Suppressor macrophage treated with lipopolysaccharide for 1 hour (primary cell): ENCODE measurements around the gene TYW1B.
"Not testable (repeated sequence)": the region's sequence is repeated elsewhere in the genome, so short reads cannot be mapped to it uniquely, and the experiment has no call there.

Source experiments
- DNase-seq, 3 donors: peaks; one replicate each; pipeline ENCODE4 v3.0.0-alpha.2; 2020 to 2022

Gene TYW1B

DNA sequence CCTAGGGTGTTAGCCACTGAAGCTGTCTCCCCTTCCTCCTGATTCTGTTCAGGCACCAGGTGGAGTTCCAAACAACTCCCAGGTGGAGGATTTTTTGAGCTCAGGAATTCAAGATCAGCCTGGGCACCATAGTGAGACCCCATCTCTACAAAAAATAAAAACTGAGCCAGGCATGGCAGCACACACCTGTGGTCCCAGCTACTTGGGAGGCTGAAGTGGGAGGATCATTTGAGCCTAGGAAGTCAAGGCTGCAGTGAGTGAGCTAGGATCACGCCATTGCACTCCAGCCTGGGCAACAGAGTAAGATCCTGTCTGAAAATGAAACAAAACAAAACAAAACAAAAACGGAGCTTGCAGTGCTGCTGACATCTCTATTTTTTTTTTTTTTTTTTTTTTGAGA lies 287.1 kb downstream of the TYW1B start:
- no peak for DNase-seq

- no peak for DNase-seq
Observed at GRCh38 chr7:72540106-72540611, 287.8 kb downstream of the TYW1B start.

GRCh38 chr7:72539702-72540101 lies 288.3 kb downstream of the TYW1B start:
- DNase-seq: no peak

GRCh38 chr7:72538856-72539255 lies 289.1 kb downstream of the TYW1B start:
- DNase-seq: peak in 2 of 3 donors; percentile 3 to 4

DNA sequence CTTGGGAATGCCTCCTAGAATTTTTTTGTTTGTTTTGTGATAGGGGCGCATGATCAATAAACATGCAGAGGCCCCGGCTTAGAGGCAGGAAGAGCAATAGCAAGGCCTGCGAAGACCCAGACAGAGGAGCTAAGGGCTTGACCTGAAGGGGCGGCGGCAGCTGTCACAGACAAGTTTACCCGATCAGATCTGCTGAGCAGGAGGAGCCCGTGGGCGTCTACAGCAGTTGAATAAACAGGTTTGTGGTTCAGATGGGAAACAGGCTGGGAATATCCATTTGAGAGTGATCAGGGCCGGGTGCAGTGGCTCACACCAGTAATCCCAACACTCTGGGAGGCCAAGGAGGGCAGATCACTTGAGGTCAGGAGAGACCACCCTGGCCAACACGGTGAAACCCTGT lies 289.9 kb downstream of the TYW1B start:
- DNase-seq: no peak

- not testable (repeated sequence) for DNase-seq
Observed at GRCh38 chr7:72536038-72536437, 292.0 kb downstream of the TYW1B start.

DNA sequence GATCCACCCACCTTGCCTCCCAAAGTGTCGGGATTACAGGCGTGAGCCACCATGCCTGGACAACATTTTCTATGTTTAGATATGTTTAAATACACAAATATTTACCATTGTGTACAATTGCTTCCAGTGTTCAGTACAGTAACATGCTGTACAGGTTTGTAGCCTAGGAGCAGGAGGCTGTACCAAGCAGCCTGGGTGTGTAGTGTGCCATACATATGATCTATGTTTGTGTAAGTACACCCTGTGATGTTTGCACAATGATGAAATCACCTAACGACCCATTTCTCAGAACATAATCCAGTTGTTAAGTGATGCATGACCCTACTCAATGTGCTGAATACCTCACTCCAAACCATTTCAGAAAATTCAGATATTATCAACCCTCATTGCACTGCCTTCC lies 297.0 kb downstream of the TYW1B start:
- DNase-seq: not testable (repeated sequence)
